ENCODE measurements around the gene NEMP1. TPM values are rescaled to one million over a fixed set of nuclear protein-coding genes. Genes with fewer than 3 reads are reported as not detected.

The NEMP1 gene
- total and polyA plus RNA-seq, 2 of the 13 experiments (the other 11 are each of a cell fraction or from before 2014, with no cell fraction given): 11.4 to 12.9 TPM

- no peak for TF ChIP-seq ZFP37 (CRISPR knock-in tag; IDR thresholded peaks at IDR 0.05; ENCODE audit: borderline replicate concordance)
- TF ChIP-seq EP300 (IDR thresholded peaks at IDR 0.05; ENCODE audit: low read depth in 2 of 2, low read length in 2 of 2): no peak
- TF ChIP-seq EP300 (CRISPR knock-in tag; IDR thresholded peaks at IDR 0.05; ENCODE audit: borderline replicate concordance): no peak
- TF ChIP-seq ZNF296 (CRISPR knock-in tag; conservative IDR thresholded peaks at IDR 0.05): no peak
- TF ChIP-seq MZF1 (CRISPR knock-in tag; IDR thresholded peaks at IDR 0.05; ENCODE audit: borderline replicate concordance): no peak
- 0 out of 2 replicates have a peak, but pooled peaks have one; percentile 12 for TF ChIP-seq WIZ (CRISPR knock-in tag; IDR thresholded peaks at IDR 0.05)
- TF ChIP-seq ZNF629 (CRISPR knock-in tag; conservative IDR thresholded peaks at IDR 0.05): no peak
- TF ChIP-seq GABPB1 (CRISPR knock-in tag; IDR thresholded peaks at IDR 0.05): peak; percentile 50; the same call in 1 of the 2 replicates
- TF ChIP-seq ESRRA (CRISPR knock-in tag; IDR thresholded peaks at IDR 0.05; ENCODE audit: low read depth): 0 out of 2 replicates have a peak, but pooled peaks have one; percentile 22
- TF ChIP-seq ZNF577 (CRISPR knock-in tag; IDR thresholded peaks at IDR 0.05; ENCODE audit: borderline replicate concordance, low read depth): no peak
- TF ChIP-seq ZFP41 (CRISPR knock-in tag; IDR thresholded peaks at IDR 0.05; ENCODE audit: borderline replicate concordance): 0 out of 2 replicates have a peak, but pooled peaks have one; percentile 27
- TF ChIP-seq MEIS1 (CRISPR knock-in tag; IDR thresholded peaks at IDR 0.05; ENCODE audit: borderline replicate concordance): no peak
- peak; percentile 57; the same call in 1 of the 2 replicates for TF ChIP-seq ZNF501 (CRISPR knock-in tag; IDR thresholded peaks at IDR 0.05)
These were observed 9.2 kb upstream of the NEMP1 start (continued) for GRCh38 chr12:57087691-57088353.

All from HepG2 (cell line).